Adrenal gland (tissue), 5 donors: Measurements from ENCODE around the gene CCDC192.

Experiments
- CTCF ChIP-seq, 6 experiments: fragments of 450-650 bp in 4 of 6; fragments of 200-600 bp in 2 of 6; sonication (generic) in 1 of 6; IDR thresholded peaks; 1 replicate in 5 of 6; 2 replicates in 1 of 6; pipeline versions ENCODE4 v1.5.1 to v1.8.0; 2016 to 2021; ENCODE audit warnings: antibody characterized with exemption in 6 of 6, mild to moderate bottlenecking in 2 of 6, moderate library complexity in 1 of 6
- POLR2A ChIP-seq, 2 donors: fragments of 450-650 bp; IDR thresholded peaks; one replicate each; pipeline ENCODE4 v1.6.1; 2017; ENCODE audit warnings: antibody characterized with exemption in 2 of 2, mild to moderate bottlenecking in 2 of 2, moderate library complexity in 1 of 2
- donor health status: DM: no; HTN: no; CAD: no.

- TF ChIP-seq CTCF (IDR thresholded peaks at IDR 0.05) = no peak
- no peak for TF ChIP-seq POLR2A (IDR thresholded peaks at IDR 0.05)
Observed at GRCh38 chr5:127987354-127988145, 284.4 kb downstream of the CCDC192 start.
